HepG2 (cell line): ENCODE results near the gene MT1M. TPM values are rescaled to one million over a fixed set of nuclear protein-coding genes. Genes with fewer than 3 reads are reported as not detected.

ENCODE experiments used
- ARID2 ChIP-seq: sonication (generic); formaldehyde crosslinking; IDR thresholded peaks from 2 replicates; pipeline ENCODE4 v1.8.1; 2022; ENCODE audit warnings: mild to moderate bottlenecking, missing genetic modification reagents, borderline replicate concordance
- GABPB1 ChIP-seq: IDR thresholded peaks from 2 replicates; pipeline ENCODE4 v1.6.1; 2016; ENCODE audit warnings: mild to moderate bottlenecking, missing genetic modification reagents, moderate library complexity, missing compliant biosample characterization
- MNT ChIP-seq: fragments of 450-650 bp; IDR thresholded peaks from 2 replicates; pipeline ENCODE4 v1.6.1; 2016
- NR3C1 ChIP-seq: sonication (generic); formaldehyde crosslinking; IDR thresholded peaks from 2 replicates; pipeline ENCODE4 v1.4.0; 2020; ENCODE audit warnings: missing genetic modification reagents
- RNF219 ChIP-seq: sonication (generic); formaldehyde crosslinking; IDR thresholded peaks from 2 replicates; pipeline ENCODE4 v1.5.0; 2020; ENCODE audit warnings: mild to moderate bottlenecking, missing genetic modification reagents
- SIN3A ChIP-seq: IDR thresholded peaks from 2 replicates; pipeline ENCODE4 v1.6.1; 2011; ENCODE audit warnings: low read depth, mild to moderate bottlenecking, control low read depth, low read length, borderline replicate concordance
- SPEN ChIP-seq: sonication (generic); formaldehyde crosslinking; IDR thresholded peaks from 2 replicates; pipeline ENCODE4 v1.5.1; 2020; ENCODE audit warnings: low read depth, mild to moderate bottlenecking, missing genetic modification reagents
- TAF1 ChIP-seq: sonication (generic); formaldehyde crosslinking; IDR thresholded peaks from 2 replicates; pipeline ENCODE4 v1.4.0; 2020; ENCODE audit warnings: missing genetic modification reagents
- ZBTB8A ChIP-seq: sonication (generic); formaldehyde crosslinking; IDR thresholded peaks from 2 replicates; pipeline ENCODE4 v1.4.0; 2020; ENCODE audit warnings: mild to moderate bottlenecking, low read depth, missing genetic modification reagents, borderline replicate concordance
- ZNF205 ChIP-seq: IDR thresholded peaks from 2 replicates; pipeline ENCODE4 v1.6.1; 2018; ENCODE audit warnings: missing biosample characterization, missing genetic modification reagents
- ZNF263 ChIP-seq: sonication (generic); formaldehyde crosslinking; IDR thresholded peaks from 2 replicates; pipeline ENCODE4 v1.4.0; 2020; ENCODE audit warnings: missing genetic modification reagents
- ZNF441 ChIP-seq: sonication (generic); formaldehyde crosslinking; IDR thresholded peaks from 2 replicates; pipeline ENCODE4 v1.7.0; 2021; ENCODE audit warnings: missing genetic modification reagents, borderline replicate concordance
- ZNF543 ChIP-seq: sonication (generic); formaldehyde crosslinking; IDR thresholded peaks from 2 replicates; pipeline ENCODE4 v1.4.0; 2020; ENCODE audit warnings: mild to moderate bottlenecking, missing genetic modification reagents
- ZSCAN30 ChIP-seq: sonication (generic); formaldehyde crosslinking; IDR thresholded peaks from 2 replicates; pipeline ENCODE4 v1.5.0; 2020; ENCODE audit warnings: mild to moderate bottlenecking, missing genetic modification reagents
- polyA plus RNA-seq, 8 experiments: library from polyadenylated mRNA; depleted of rRNA in 3 of 8; stranded (reverse) in 7 of 8; unstranded in 1 of 8; fragments of >200 nt; fragmentation: Illumina TruSeq in 4 of 8; extraction: Trizol in 4 of 8; gene quantifications; 2 replicates each; pipeline versions ENCODE4 v1.2.1 to v1.2.3, GENCODE V29; 2011 to 2016; ENCODE audit warnings: low read depth in 4 of 8, missing spikeins in 1 of 8, mixed read lengths in 1 of 8; ENCODE audit not compliant: insufficient read depth in 1 of 8
- total RNA-seq, 5 experiments: library from RNA; depleted of rRNA; stranded (reverse); fragments of >200 nt; fragmentation: Illumina TruSeq; extraction: Trizol; gene quantifications; 2 replicates each; pipeline ENCODE4 v1.2.3, GENCODE V29; 2016; ENCODE audit warnings: low read depth in 1 of 5
- TF ChIP-seq, protein P1 (sequence below): sonication (generic); formaldehyde crosslinking; IDR thresholded peaks from 2 replicates; pipeline ENCODE4 v1.8.0; 2022; ENCODE audit warnings: low read depth, missing genetic modification reagents
- TF ChIP-seq, protein P2 (sequence below): IDR thresholded peaks from 2 replicates; pipeline ENCODE4 v1.6.1; 2018; ENCODE audit warnings: missing genetic modification reagents
- TF ChIP-seq, protein P3 (sequence below): sonication (generic); formaldehyde crosslinking; IDR thresholded peaks from 2 replicates; pipeline ENCODE4 v1.4.0; 2020; ENCODE audit warnings: mild to moderate bottlenecking, missing genetic modification reagents
- TF ChIP-seq, protein P4 (sequence below): sonication (generic); formaldehyde crosslinking; IDR thresholded peaks from 2 replicates; pipeline ENCODE4 v1.5.0; 2020; ENCODE audit warnings: mild to moderate bottlenecking, missing genetic modification reagents, borderline replicate concordance

Gene MT1M
- total and polyA plus RNA-seq, 2 of the 13 experiments (the other 11 are each of a cell fraction or from before 2014, with no cell fraction given), result 4.6 TPM; not detected in 1

GRCh38 chr16:56607109-56607618, 25.3 kb upstream of the MT1M start (continued):
- TF ChIP-seq, protein P1, sequence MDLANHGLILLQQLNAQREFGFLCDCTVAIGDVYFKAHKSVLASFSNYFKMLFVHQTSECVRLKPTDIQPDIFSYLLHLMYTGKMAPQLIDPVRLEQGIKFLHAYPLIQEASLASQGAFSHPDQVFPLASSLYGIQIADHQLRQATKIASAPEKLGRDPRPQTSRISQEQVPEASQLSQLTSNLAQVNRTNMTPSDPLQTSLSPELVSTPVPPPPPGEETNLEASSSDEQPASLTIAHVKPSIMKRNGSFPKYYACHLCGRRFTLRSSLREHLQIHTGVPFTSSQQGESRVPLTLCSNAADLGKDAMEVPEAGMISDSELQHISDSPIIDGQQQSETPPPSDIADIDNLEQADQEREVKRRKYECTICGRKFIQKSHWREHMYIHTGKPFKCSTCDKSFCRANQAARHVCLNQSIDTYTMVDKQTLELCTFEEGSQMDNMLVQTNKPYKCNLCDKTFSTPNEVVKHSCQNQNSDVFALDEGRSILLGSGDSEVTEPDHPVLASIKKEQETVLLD (CRISPR knock-in tag), result no peak
- peak; percentile 16; the same call in 1 of the 2 replicates for TF ChIP-seq ZNF441 (CRISPR knock-in tag)
- TF ChIP-seq, protein P2, sequence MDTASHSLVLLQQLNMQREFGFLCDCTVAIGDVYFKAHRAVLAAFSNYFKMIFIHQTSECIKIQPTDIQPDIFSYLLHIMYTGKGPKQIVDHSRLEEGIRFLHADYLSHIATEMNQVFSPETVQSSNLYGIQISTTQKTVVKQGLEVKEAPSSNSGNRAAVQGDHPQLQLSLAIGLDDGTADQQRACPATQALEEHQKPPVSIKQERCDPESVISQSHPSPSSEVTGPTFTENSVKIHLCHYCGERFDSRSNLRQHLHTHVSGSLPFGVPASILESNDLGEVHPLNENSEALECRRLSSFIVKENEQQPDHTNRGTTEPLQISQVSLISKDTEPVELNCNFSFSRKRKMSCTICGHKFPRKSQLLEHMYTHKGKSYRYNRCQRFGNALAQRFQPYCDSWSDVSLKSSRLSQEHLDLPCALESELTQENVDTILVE, result peak; percentile 49; the same call in 1 of the 2 replicates
- TF ChIP-seq RNF219 (CRISPR knock-in tag), result no peak
- TF ChIP-seq, protein P3, sequence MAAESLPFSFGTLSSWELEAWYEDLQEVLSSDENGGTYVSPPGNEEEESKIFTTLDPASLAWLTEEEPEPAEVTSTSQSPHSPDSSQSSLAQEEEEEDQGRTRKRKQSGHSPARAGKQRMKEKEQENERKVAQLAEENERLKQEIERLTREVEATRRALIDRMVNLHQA (CRISPR knock-in tag), result no peak
- no peak for TF ChIP-seq ZNF205
- no peak for TF ChIP-seq ARID2 (CRISPR knock-in tag)
- no peak; the same call in 1 of the 2 replicates for TF ChIP-seq SPEN (CRISPR knock-in tag)
- peak; percentile 71 for TF ChIP-seq ZNF263 (CRISPR knock-in tag)
- TF ChIP-seq SIN3A, result peak; percentile 78; the same call in 1 of the 2 replicates
- TF ChIP-seq ZNF543, result peak; percentile 48; the same call in 1 of the 2 replicates
- no peak for TF ChIP-seq ZSCAN30 (CRISPR knock-in tag)
- no peak for TF ChIP-seq ZBTB8A
- TF ChIP-seq, protein P4, sequence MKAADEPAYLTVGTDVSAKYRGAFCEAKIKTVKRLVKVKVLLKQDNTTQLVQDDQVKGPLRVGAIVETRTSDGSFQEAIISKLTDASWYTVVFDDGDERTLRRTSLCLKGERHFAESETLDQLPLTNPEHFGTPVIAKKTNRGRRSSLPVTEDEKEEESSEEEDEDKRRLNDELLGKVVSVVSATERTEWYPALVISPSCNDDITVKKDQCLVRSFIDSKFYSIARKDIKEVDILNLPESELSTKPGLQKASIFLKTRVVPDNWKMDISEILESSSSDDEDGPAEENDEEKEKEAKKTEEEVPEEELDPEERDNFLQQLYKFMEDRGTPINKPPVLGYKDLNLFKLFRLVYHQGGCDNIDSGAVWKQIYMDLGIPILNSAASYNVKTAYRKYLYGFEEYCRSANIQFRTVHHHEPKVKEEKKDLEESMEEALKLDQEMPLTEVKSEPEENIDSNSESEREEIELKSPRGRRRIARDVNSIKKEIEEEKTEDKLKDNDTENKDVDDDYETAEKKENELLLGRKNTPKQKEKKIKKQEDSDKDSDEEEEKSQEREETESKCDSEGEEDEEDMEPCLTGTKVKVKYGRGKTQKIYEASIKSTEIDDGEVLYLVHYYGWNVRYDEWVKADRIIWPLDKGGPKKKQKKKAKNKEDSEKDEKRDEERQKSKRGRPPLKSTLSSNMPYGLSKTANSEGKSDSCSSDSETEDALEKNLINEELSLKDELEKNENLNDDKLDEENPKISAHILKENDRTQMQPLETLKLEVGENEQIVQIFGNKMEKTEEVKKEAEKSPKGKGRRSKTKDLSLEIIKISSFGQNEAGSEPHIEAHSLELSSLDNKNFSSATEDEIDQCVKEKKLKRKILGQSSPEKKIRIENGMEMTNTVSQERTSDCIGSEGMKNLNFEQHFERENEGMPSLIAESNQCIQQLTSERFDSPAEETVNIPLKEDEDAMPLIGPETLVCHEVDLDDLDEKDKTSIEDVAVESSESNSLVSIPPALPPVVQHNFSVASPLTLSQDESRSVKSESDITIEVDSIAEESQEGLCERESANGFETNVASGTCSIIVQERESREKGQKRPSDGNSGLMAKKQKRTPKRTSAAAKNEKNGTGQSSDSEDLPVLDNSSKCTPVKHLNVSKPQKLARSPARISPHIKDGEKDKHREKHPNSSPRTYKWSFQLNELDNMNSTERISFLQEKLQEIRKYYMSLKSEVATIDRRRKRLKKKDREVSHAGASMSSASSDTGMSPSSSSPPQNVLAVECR (CRISPR knock-in tag), result peak; percentile 59
- peak; percentile 90 for TF ChIP-seq GABPB1
- TF ChIP-seq NR3C1 (CRISPR knock-in tag), result no peak
- peak; percentile 76 for TF ChIP-seq TAF1 (CRISPR knock-in tag)
- peak; percentile 20; the same call in 1 of the 2 replicates for TF ChIP-seq MNT
